Natural killer cell (primary cell): Measurements from ENCODE around the gene TMEM202. TPM values are rescaled to one million over a fixed set of nuclear protein-coding genes. Genes with fewer than 3 reads are reported as not detected.
"Not testable (repeated sequence)": the region's sequence is repeated elsewhere in the genome, so short reads cannot be mapped to it uniquely, and the experiment has no call there.

ENCODE experiments used
- ATAC-seq, 3 donors: fragments of 150-1000 bp in 2 of 3; fragments of 200-7000 bp in 1 of 3; cut with Tn5 transposase; 1 replicate in 1 of 3; 2 replicates in 2 of 3; pipeline ENCODE4 v1.10.0; 2021; ENCODE audit warnings: mild to moderate bottlenecking in 2 of 3, moderate library complexity in 2 of 3
- DNase-seq, 2 donors: peaks; one replicate each; pipeline versions ENCODE4 v3.0.0 to v3.0.0-alpha.2; 2013 to 2021; ENCODE audit warnings: mixed read lengths in 1 of 2
- H3K27ac ChIP-seq: one replicate; pipeline ENCODE4 v1.5.1; 2013; ENCODE audit warnings: mild to moderate bottlenecking, low read length
- H3K27me3 ChIP-seq: one replicate; pipeline ENCODE4 v1.6.1; 2013; ENCODE audit warnings: low read length; ENCODE audit not compliant: control insufficient read depth, insufficient read depth
- H3K36me3 ChIP-seq: one replicate; pipeline ENCODE4 v1.6.1; 2013; ENCODE audit warnings: low read length; ENCODE audit not compliant: control insufficient read depth, insufficient read depth
- H3K4me1 ChIP-seq: one replicate; pipeline ENCODE4 v1.6.1; 2013; ENCODE audit warnings: low read length; ENCODE audit not compliant: control insufficient read depth, insufficient read depth
- H3K4me3 ChIP-seq: one replicate; pipeline ENCODE4 v1.5.1; 2013; ENCODE audit warnings: low read length
- H3K9me3 ChIP-seq: one replicate; pipeline ENCODE4 v1.6.1; 2013; ENCODE audit warnings: low read length; ENCODE audit not compliant: control insufficient read depth, insufficient read depth
- H3K27ac Mint-ChIP-seq, 2 donors: one replicate each; pipeline ENCODE4 v1.8.0; 2022; ENCODE audit warnings: mild to moderate bottlenecking in 2 of 2, mixed read lengths in 2 of 2, moderate library complexity in 1 of 2
- H3K27me3 Mint-ChIP-seq, 2 donors: one replicate each; pipeline ENCODE4 v1.8.0; 2022; ENCODE audit warnings: low read depth in 2 of 2, mixed read lengths in 2 of 2
- H3K36me3 Mint-ChIP-seq: one replicate; pipeline ENCODE4 v1.8.0; 2022; ENCODE audit warnings: mixed read lengths
- H3K4me1 Mint-ChIP-seq, 2 donors: one replicate each; pipeline ENCODE4 v1.8.0; 2022; ENCODE audit warnings: mixed read lengths in 2 of 2
- H3K4me3 Mint-ChIP-seq: one replicate; pipeline ENCODE4 v1.8.0; 2022; ENCODE audit warnings: mild to moderate bottlenecking, moderate library complexity, mixed read lengths
- H3K9me3 Mint-ChIP-seq, 2 donors: one replicate each; pipeline ENCODE4 v1.8.0; 2022; ENCODE audit warnings: mixed read lengths in 2 of 2
- WGBS: methylation state at CpG from one replicate; pipeline ENCODE4 v1.1.7; 2013; ENCODE audit warnings: missing lambda C conversion rate; ENCODE audit not compliant: insufficient coverage; 5-methylcytosine and 5-hydroxymethylcytosine counted together
- intact Hi-C: fragments of 100-400 bp; cut with micrococcal nuclease; formaldehyde crosslinking; loops from one replicate; pipeline ENCODE4 v1.14.2; 2022
- total RNA-seq, 4 donors: library from RNA; stranded (reverse); fragments of 120-200 nt in 1 of 4; gene quantifications; one replicate each; pipeline versions ENCODE4 v1.2.3 to v1.2.4, GENCODE V29; 2013 to 2022
- TF ChIP-seq, protein P1 (sequence below): fragments of 200-600 bp; IDR thresholded peaks from one replicate; pipeline ENCODE4 v1.8.0; 2022; ENCODE audit warnings: antibody characterized with exemption

The TMEM202 gene
- total RNA-seq, 3 donors from 2014 or later (not counting 1 experiment from before 2014, with no cell fraction given) = not detected

- H3K36me3 ChIP-seq = no peaks in the 10 kb centered on the region
- H3K27me3 Mint-ChIP-seq = peaks cover 9% of the 10 kb centered on the region in 2 donors
- intact Hi-C loops = no loop called here
These were observed 25.2 kb downstream of the TMEM202 start for GRCh38 chr15:72423256-72423655.

GRCh38 chr15:72426753-72427152, 28.6 kb downstream of the TMEM202 start:
- Histone ChIP-seq H3K4me3 (no peak overlapping the region), H3K27me3 (no peaks in the 10 kb centered on the region), H3K36me3 (no peaks in the 10 kb centered on the region), H3K9me3 (no peaks in the 10 kb centered on the region), H3K27ac (no peak overlapping the region), H3K4me1 (no peaks in the 10 kb centered on the region)
- no peak for DNase-seq
- peaks cover 17 to 21% of the 10 kb centered on the region in 2 donors for H3K27me3 Mint-ChIP-seq
- ATAC-seq = no peak
- H3K27ac Mint-ChIP-seq = no peak overlapping the region
- intact Hi-C loops = no loop called here
- peaks cover 2 to 3% of the 10 kb centered on the region in 2 donors for H3K9me3 Mint-ChIP-seq
- TF ChIP-seq, protein P1, sequence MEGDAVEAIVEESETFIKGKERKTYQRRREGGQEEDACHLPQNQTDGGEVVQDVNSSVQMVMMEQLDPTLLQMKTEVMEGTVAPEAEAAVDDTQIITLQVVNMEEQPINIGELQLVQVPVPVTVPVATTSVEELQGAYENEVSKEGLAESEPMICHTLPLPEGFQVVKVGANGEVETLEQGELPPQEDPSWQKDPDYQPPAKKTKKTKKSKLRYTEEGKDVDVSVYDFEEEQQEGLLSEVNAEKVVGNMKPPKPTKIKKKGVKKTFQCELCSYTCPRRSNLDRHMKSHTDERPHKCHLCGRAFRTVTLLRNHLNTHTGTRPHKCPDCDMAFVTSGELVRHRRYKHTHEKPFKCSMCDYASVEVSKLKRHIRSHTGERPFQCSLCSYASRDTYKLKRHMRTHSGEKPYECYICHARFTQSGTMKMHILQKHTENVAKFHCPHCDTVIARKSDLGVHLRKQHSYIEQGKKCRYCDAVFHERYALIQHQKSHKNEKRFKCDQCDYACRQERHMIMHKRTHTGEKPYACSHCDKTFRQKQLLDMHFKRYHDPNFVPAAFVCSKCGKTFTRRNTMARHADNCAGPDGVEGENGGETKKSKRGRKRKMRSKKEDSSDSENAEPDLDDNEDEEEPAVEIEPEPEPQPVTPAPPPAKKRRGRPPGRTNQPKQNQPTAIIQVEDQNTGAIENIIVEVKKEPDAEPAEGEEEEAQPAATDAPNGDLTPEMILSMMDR = no peak
- peaks cover 0 to 4% of the 10 kb centered on the region in 2 donors for H3K4me1 Mint-ChIP-seq
- no peaks in the 10 kb centered on the region for H3K36me3 Mint-ChIP-seq
- H3K4me3 Mint-ChIP-seq = no peak overlapping the region

More at GRCh38 chr15:72423256-72423655, 25.2 kb downstream of the TMEM202 start:
- Mint-ChIP-seq H3K4me1 (peaks cover 0 to 4% of the 10 kb centered on the region in 2 donors), H3K9me3 (peaks cover 2 to 3% of the 10 kb centered on the region in 2 donors), H3K36me3 (no peaks in the 10 kb centered on the region), H3K27ac (no peak overlapping the region), H3K4me3 (no peak overlapping the region)
- Histone ChIP-seq H3K27me3 (no peaks in the 10 kb centered on the region), H3K9me3 (no peaks in the 10 kb centered on the region), H3K4me3 (no peak overlapping the region), H3K27ac (no peak overlapping the region), H3K4me1 (peaks cover 2% of the 10 kb centered on the region)
- ATAC-seq (no peak), DNase-seq (no peak)
- WGBS = 88% methylated on average over 2 of the region's 2 CpGs
- TF ChIP-seq, protein P1 = no peak

DNA sequence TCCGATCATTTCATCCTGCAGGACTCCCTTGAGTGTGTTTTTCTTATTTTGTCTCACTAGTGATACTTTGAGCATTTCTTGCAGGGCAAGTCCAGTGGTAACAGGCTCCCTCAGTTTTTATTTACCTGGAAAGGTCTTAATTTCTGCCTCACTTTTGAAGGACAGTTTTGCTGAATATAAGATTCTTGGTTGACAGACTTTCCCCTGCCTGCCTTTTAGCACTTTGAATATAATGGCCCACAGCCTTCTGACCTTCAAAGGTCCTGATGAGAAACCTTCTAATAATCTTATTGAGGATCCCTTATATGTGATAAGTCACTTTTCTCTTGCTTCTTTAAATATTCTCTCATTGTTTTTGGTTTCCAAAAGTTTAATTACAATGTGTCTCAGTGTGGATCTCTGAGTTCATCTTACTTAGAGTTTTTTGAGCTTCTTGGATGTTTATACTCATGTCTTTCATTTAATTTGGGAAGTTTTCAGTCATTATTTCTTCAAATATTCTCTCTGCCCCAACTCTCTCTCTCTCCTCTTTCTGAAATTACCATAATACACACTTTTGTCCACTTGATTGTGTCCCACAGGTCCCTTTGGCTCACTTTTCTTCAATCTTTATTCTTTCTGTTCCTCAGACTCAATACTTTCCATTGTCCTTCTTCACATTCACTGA, 39.7 kb downstream of the TMEM202 start:
- H3K4me1 ChIP-seq = no peaks in the 10 kb centered on the region
- H3K9me3 ChIP-seq = peaks cover 8% of the 10 kb centered on the region
- no peaks in the 10 kb centered on the region for H3K36me3 ChIP-seq
- Mint-ChIP-seq H3K36me3 (peaks cover 21% of the 10 kb centered on the region), H3K27ac (no peak overlapping the region), H3K27me3 (peaks cover 16 to 59% of the 10 kb centered on the region in 2 donors), H3K4me1 (peaks cover 0 to 8% of the 10 kb centered on the region in 2 donors), H3K9me3 (peaks cover 6 to 8% of the 10 kb centered on the region in 2 donors), H3K4me3 (no peak overlapping the region)
- intact Hi-C loops = no loop called here
- ATAC-seq (no peak), DNase-seq (no peak)
- TF ChIP-seq, protein P1 = no peak
- H3K27ac ChIP-seq = no peak overlapping the region
- 92% methylated on average over 1 of the region's 1 CpG for WGBS
- H3K27me3 ChIP-seq = peaks cover 13% of the 10 kb centered on the region
- H3K4me3 ChIP-seq = no peak overlapping the region

DNA sequence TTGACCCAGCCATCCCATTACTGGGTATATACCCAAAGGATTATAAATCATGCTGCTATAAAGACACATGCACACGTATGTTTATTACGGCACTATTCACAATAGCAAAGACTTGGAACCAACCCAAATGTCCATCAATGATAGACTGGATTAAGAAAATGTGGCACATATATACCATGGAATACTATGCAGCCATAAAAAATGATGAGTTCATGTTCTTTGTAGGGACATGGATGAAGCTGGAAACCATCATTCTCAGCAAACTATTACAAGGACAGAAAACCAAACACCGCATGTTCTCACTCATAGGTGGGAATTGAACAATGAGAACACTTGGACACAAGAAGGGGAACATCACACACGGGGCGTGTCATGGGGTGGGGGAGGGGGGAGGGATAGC, 44.7 kb downstream of the TMEM202 start:
- H3K36me3 Mint-ChIP-seq, H3K9me3 ChIP-seq, H3K4me1 ChIP-seq, intact Hi-C loops, H3K36me3 ChIP-seq, H3K4me3 Mint-ChIP-seq, H3K4me1 Mint-ChIP-seq, H3K27me3 ChIP-seq, DNase-seq, H3K4me3 ChIP-seq, ATAC-seq, H3K27ac ChIP-seq, H3K9me3 Mint-ChIP-seq, H3K27ac Mint-ChIP-seq: not testable (repeated sequence)
- WGBS = 96% methylated on average over 3 of the region's 5 CpGs
- peaks cover 6 to 43% of the 10 kb centered on the region in 2 donors for H3K27me3 Mint-ChIP-seq
